HG03066 (cell line): Measurements from ENCODE around the gene FAM89B.
"Not testable (repeated sequence)": the region's sequence is repeated elsewhere in the genome, so short reads cannot be mapped to it uniquely, and the experiment has no call there.

Source experiments
- ATAC-seq: cut with Tn5 transposase; IDR thresholded peaks from one replicate; pipeline ENCODE4 v1.9.1; 2021; ENCODE audit warnings: low read depth; ENCODE audit not compliant: unreplicated experiment

FAM89B gene

DNA sequence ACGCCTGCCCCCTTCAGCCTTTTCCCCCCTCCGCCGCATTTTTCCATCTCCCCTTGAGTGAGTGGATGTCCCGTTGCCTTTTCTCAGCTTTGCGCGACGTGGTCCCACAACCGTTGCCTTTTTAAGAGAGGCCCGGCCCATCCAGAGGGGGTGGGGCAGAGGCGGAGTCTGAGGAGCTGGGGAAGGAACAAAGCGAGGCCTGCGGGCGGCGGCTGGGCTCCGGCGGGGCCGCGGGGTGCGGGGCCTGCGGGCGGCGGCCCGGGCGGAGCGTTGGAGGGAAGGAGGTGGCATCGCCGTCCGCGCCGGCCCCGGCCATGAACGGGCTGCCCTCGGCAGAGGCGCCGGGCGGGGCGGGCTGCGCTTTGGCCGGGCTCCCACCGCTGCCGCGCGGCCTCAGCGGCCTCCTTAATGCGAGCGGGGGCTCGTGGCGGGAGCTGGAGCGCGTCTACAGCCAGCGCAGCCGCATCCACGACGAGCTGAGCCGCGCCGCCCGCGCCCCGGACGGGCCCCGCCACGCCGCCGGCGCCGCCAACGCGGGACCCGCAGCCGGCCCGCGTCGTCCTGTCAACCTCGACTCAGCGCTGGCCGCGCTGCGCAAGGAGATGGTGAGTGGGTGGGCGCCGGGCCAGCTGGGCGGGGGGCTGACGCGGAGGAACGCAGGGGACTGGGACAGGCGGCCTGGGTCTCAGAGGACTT, at the start of gene FAM89B:
FAM89B (plus strand) TSS at position 183 of the 696 bp plus-strand sequence; CDS start at position 315, 132 bp downstream.
- no peak for ATAC-seq

DNA sequence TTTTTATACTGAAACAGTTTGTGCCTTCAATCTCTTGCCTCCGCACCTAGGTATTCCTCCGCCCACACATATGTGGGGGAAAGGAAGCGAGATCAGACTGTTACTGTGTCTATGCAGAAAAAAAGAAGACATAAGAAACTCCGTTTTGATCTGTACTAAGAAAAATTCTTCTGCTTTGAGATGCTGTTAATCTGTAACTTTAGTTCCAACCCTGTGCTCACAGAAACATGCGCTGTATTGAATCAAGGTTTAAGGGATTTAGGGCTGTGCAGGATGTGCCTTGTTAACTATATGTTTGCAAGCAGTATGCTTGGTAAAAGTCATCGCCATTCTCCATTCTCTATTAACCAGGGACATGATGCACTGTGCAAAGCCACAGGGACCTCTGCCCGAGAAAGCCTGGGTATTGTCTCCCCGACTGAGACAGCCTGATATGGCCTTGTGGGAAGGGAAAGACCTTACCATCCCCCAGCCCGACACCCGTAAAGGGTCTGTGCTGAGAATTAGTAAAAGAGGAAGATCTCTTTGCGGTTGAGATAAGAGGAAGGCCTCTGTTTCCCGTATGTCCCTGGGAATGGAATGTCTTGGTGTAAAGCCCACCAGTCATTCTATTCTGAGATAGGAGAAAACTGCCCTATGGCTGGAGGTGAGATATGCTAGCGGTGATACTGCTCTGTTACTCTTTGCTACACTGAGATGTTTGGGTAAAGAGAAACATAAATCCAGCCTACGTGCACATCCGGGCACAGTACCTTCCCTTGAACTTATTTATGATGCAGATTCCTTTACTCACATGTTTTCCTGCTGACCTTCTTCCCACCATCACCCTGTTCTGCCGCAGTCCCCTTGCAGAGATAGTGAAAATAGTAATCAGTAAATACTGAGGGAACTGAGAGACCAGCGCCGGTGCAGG, 49.4 kb upstream of the FAM89B start:
- ATAC-seq = not testable (repeated sequence)

DNA sequence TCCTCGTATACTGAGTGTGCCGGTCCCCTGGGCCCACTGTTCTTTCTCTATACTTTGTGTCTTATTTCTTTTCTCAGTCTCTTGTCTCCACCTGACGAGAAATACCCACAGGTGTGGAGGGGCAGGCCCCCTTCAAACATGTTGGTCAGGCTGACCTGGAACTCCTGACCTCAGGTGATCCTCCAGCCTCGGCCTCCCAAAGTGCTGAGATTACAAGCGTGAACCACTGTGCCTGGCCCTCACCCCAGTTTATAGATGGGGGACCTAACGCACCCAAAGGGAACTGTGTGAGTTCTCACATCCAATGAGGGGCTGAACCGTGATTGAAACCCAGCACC, 48.7 kb upstream of the FAM89B start:
- not testable (repeated sequence) for ATAC-seq

DNA sequence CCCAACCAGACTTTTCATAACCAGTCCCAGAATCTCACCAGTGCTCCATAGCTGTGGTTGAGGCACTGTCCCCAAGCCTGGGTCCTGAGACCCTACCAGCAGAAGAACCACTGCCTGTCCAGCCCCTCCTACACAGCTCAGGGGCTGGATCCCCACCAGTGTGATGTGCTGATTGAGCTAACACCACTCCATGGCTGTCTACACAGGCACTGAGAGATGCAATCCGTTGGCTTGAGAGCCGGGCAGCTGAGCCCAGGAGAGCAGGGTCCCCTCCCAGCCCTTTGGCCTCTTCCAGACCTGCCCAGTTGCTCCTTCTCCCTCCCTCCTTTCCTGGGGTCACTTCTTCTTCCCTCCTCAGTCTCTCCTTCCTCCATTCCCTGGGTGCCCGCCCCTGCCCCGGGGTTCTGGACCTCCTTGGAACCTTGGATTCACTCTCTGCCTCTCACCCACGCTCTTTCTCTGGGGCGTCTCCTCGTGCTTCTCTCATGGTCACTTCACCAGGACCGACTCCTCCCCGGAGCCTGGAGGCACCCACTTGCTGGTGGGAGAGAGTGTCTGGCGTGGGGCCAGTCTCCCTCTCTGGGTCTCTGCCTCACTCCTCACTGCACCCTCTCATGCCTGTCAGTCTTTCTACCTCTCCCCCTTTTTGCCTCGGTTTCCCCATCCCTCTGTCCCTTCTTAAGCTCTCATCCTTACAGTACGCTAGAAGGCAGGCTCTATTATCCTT, 48.2 kb upstream of the FAM89B start:
- ATAC-seq = no peak

DNA sequence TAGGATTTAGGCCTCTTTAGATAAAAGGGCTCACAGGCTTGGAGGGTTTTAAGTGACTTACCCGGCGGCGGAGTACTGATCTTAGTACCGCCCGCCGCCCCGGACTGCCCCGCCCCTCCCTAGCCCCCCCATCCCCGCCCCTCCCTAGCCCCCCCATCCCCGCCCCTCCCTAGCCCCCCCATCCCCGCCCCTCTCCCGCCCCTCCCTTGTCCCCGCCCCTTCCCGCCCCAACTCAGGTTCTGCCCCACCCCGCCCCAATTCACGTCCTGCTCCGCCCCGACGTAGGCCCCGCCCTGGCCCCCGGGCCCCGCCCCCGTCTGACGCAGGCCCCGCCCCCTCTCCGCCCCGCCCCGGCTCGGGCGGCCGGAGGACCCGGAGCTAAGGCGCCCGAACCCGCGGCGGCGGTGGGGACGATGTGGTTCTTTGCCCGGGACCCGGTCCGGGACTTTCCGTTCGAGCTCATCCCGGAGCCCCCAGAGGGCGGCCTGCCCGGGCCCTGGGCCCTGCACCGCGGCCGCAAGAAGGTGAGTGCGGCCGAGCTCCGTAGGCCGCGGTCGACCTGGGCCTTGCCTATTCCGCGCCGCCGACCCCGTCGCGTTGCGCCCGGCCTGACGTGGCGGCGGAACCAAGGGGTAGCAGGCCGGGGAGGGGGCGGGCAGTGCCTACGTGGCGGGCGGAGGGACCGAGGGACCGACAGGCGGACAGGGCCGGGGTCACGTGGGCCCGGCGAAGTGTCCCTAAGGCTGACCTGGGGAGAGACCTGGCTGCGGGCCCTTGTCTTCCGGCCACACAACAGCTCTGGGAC, 47.4 kb upstream of the FAM89B start, which contains the start of gene SCYL1:
SCYL1 (plus strand) TSS at position 343 of the 805 bp plus-strand sequence; CDS start at position 414, 71 bp downstream.
- ATAC-seq = peak; percentile 61

DNA sequence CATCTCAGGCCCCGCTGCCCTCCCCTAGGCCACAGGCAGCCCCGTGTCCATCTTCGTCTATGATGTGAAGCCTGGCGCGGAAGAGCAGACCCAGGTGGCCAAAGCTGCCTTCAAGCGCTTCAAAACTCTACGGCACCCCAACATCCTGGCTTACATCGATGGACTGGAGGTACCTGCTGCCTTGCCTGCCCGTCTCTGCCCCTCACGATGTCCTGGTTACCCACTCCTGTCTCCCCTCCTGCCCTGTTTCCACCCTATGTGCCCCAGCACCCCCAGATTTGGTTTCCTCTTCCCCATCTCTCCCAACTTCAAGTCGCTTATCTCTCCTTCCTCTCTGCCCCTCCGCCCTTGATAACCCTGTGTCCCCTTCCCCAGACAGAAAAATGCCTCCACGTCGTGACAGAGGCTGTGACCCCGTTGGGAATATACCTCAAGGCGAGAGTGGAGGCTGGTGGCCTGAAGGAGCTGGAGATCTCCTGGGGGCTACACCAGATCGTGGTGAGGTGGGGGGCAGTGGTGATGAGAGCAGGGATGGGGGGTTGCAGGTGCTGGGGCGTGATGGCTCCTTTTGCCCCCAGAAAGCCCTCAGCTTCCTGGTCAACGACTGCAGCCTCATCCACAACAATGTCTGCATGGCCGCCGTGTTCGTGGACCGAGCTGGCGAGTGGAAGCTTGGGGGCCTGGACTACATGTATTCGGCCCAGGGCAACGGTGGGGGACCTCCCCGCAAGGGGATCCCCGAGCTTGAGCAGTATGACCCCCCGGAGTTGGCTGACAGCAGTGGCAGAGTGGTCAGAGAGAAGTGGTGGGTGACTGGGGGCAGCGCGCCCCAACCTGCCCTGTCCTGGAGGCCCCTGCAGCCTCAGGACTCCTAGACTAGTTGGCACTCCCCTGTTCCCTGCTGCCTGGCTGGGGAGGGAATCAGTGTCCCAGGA, 46.5 kb upstream of the FAM89B start:
- peak; percentile 17 for ATAC-seq

DNA sequence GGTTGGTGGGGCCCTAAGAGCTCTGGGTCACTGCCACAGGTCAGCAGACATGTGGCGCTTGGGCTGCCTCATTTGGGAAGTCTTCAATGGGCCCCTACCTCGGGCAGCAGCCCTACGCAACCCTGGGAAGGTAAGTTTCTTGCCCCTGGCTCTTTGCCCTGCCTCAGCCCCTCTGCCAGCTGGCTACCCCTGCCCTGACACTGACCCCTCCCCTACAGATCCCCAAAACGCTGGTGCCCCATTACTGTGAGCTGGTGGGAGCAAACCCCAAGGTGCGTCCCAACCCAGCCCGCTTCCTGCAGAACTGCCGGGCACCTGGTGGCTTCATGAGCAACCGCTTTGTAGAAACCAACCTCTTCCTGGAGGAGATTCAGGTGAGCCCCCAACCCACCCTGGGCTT, 45.6 kb upstream of the FAM89B start:
- ATAC-seq = no peak

DNA sequence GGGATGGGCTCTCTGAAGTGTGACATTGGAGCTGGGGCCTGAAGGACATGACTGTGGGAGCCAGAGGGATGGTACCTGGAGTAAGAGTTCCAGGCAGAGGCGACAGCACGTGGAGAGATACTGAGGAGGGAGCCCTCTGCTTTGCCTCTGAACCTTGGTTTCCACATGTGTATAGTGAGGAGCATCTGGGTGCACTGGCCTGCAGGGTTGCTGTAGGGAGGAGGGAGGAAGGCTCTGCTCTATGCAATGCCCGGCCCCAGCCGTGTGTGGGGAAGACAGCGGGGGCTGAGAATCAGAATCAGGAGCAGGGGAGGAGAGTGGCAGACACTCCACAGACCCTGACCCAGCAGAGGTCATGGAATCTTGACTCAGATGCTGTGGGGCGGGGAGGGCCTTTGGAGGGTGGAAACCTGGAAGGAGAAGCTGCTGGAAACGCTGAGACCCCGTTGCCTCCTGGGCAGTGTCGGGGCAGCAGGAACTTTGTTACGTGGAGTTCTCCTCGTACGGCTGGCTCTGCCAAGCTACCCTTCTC, 43.5 kb upstream of the FAM89B start:
- ATAC-seq = no peak

DNA sequence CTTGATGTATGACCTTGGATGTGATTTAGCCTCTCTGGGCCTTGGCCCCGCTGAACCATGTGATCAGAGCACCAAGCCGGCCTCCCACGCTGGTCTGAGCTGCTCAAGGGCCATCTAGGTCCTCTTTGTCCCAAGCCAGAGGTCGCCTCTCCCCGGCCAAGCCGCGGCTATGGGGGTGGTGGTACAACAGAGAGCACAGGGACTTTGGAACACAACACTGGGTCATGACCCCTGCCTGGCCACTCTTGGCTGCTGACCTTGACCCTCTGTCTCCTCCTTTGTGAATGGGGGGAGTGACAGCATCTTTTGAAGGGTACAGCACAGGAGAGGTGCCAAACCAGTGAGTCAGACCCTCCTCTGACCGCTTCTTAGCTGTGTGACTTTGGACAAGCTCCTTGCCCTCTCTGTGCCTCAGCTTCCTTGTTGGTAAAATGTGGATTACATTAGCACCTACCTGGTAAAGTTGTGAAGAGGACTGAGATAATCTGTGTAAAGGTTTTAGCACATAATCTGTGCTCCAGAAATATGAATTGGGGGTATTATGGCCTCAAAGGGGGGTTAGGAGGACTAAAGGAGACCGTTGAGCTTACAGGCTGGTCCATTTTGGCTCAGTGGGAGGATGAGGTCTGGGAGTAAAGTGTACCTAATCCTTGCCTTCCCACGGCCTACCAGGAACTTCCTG, 42.7 kb upstream of the FAM89B start:
- no peak for ATAC-seq

DNA sequence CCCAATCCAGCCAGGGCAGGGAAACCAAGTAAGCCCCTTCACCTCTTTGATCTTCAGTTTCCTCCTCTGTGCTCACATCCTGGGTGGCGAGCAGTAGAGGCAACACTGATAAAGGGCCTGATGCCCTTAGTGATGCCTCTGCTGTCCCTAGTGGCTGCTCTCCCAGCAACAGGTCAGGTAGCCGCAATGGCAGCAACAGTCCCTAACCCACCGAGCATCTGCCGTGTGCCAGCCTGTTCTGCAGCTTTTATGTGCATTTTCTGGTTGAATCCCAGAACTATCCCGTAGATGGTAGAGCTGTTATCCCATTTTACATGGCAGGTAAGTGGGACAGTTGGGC, 42.2 kb upstream of the FAM89B start:
- no peak for ATAC-seq

DNA sequence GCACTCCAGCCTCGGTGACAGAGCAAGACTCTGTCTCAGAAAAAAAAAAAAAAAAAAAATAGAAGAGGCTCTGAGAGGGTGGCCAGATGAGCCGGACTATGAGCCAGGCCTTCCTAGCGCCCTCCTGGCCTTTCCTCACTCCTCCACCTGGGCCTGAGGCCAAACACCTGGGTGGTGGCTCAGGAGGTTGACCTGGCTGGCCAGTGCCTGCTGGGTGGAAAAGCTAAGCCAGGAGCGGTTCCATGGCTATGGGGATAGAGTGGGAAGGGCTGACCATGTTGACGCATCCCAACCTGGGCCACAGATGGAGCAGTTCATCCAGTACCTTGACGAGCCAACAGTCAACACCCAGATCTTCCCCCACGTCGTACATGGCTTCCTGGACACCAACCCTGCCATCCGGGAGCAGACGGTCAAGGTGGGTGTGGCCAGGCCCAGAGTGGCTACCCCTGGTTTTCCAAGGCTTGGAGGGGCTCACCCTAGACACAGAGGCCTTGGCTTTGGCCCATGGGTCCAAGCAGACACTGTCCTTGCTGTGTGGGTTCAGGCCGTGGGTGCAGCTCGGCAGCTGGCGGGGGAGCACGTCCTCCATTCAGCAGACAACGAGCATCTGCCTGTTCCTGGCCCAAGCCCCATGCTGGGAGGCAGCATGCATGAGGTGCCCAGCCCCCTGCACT, 39.8 kb upstream of the FAM89B start:
- no peak for ATAC-seq

DNA sequence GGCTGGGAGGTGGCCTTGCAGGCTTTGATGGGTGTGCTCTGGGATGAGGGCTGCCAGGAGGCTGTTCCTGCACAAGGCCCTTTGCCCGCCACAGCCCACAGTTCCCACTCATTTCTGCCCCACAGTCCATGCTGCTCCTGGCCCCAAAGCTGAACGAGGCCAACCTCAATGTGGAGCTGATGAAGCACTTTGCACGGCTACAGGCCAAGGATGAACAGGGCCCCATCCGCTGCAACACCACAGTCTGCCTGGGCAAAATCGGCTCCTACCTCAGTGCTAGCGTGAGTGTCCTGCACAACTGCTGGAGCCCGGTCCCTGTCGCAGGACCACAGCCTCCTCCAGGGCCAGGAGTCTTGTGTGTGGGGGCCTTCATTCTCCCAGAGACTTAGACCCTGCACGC, 37.2 kb upstream of the FAM89B start:
- no peak for ATAC-seq

DNA sequence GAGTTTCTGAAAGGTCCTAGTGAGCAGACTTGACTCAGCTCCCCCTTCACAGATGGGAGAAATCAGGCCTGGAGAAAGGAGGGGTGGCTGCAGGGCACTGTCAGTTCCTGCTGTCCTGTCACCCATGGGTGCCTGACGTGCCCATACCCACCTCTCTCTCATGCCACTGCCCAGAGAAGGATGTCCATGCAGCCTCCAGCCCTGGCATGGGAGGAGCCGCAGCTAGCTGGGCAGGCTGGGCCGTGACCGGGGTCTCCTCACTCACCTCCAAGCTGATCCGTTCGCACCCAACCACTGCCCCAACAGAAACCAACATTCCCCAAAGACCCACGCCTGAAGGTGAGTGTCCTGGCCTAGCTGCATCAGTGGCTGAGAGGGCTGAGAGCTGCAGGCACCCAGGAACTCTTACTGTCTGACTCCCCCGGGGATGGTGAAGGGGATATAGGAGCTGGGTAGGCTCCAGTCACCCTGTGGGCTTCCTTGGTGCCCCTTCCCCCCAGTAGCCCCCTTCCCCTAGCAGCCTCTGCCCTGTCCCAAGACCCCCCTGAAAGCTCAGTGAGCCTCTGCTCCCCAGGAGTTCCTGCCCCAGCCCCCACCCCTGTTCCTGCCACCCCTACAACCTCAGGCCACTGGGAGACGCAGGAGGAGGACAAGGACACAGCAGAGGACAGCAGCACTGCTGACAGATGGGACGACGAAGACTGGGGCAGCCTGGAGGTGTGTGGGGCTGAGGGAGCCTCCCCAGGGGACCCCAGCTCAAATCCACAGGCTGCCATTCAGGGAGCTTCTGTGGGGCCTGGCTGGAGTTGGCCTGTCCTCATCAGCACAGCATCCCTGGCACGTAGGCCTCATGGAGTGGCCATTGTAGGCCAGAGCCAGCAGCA, 35.7 kb upstream of the FAM89B start:
- ATAC-seq = no peak

DNA sequence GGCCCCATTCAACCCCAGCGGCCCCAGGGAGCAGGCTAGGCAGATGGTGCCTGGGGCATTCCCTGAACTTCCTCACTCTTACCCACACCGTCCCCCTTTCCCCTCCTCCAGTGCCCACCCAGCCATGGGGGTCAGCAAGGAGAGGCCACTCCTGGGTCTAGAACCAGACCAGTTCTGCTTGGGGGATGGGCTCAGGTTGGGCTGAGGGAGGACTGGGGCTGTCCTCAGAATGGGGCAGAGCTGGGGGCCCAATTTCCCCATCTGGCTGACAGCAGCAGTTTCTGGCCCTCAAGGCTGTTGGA, 35.1 kb upstream of the FAM89B start:
- ATAC-seq = no peak

DNA sequence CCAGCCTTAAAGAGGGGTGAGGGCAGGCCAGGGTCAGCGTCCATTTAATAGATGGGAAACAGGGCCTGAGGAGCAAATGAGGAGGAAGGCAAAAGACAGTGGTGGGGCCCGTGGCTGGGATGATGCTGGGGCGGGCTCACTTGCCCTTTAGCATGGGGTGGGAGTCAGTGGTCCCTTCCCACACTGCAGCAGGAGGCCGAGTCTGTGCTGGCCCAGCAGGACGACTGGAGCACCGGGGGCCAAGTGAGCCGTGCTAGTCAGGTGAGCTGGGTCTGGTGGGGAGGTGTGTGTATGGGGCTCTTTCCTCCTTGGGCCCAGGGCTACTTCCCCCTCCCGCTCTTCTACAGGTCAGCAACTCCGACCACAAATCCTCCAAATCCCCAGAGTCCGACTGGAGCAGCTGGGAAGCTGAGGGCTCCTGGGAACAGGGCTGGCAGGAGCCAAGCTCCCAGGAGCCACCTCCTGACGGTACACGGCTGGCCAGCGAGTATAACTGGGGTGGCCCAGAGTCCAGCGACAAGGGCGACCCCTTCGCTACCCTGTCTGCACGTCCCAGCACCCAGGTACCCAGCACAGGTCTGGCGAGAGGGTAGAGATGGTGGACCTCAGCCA, 34.6 kb upstream of the FAM89B start:
- no peak for ATAC-seq

DNA sequence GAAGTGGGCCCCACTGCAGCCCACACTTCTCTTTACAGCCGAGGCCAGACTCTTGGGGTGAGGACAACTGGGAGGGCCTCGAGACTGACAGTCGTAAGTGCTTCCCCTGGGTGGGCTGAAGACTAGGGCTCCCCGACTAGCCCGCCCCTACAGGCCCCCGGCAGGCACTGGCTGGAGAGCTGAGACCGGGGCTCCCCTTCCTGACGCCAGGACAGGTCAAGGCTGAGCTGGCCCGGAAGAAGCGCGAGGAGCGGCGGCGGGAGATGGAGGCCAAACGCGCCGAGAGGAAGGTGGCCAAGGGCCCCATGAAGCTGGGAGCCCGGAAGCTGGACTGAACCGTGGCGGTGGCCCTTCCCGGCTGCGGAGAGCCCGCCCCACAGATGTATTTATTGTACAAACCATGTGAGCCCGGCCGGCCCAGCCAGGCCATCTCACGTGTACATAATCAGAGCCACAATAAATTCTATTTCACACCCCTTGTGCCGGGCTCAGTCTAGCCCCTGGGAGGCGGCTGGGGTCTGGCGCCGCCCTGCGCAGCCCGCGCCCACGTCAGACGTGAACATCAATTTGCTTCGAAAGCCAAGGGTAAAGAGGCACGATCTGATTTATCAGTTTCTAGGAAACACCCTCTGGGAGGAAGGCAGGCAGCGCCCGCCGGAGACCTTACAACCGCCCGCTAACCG, 34.0 kb upstream of the FAM89B start:
- no peak for ATAC-seq
